ENCODE measurements around the gene PSG3.
"Not testable (repeated sequence)": the region's sequence is repeated elsewhere in the genome, so short reads cannot be mapped to it uniquely, and the experiment has no call there.

PSG3 gene

DNA sequence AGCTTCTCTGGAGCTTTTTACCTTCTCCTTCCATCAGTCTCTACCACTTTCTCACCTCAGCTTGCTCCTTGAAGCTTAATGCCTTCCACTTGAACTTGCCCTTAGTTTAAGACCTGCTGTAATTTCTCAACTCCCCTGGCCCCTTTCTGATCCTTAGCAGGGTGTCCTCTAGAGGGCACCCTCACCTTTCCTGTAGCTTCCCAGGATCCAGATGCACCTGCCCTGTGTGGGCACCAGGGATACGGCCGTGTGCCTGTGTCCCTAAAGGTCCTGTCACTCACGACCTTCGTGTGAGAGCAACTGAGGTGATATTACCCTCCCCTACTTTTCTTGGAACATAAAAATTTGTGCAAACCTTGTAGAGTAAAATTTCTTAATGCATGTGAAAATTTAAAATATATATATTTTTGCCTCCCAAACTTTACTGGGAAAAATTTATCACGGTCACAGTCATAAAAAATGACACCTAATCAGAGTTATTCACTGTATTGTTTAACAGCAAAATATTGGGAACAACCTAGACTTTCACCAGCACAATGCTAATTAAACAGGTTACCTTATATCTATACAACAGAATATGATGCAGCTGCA, 46.4 kb downstream of the PSG3 start:
- DNase-seq, result no peak

DNA sequence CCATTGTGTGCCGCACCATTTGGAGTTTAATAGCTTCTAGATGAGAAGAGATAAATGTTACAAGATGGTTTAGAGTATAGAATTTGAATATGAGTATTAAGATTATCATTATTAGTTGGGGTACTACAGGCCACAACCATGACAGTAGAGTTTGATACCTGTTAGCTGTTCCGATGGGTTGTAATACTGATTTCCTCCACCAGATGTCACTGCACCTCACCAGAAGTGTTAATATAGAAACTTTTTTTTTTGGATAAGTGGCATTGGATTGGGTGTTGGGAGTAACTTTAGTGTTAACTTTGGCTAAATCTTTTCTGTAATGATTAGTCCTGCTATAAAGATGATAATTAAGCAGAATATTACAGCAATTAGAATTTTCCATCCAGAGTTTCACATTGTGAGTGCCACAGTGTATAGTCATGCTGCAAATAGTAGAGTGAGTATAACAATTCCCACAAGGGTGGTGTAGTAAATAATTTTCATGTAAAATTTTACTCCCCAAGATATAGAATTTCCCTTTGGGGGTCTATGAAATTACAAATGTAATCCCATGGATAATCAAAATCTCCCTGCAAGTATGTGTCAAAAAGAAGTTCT, 56.3 kb downstream of the PSG3 start:
- no peak for DNase-seq

DNA sequence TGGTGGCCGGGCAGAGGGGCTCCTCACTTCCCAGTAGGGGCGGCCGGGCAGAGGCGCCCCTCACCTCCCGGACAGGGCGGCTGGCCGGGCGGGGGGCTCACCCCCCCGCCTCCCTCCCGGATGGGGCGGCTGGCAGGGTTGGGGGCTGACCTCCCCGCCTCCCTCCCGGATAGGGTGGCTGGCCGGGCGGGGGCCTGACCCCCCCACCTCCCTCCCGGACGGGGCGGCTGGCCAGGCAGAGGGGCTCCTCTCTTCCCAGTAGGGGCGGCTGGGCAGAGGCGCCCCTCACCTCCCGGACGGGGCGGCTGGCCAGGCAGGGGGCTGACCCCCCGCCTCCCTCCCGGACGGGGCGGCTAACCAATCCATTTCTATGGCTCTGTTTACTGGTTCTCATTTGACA, 64.0 kb downstream of the PSG3 start:
- not testable (repeated sequence) for DNase-seq

DNA sequence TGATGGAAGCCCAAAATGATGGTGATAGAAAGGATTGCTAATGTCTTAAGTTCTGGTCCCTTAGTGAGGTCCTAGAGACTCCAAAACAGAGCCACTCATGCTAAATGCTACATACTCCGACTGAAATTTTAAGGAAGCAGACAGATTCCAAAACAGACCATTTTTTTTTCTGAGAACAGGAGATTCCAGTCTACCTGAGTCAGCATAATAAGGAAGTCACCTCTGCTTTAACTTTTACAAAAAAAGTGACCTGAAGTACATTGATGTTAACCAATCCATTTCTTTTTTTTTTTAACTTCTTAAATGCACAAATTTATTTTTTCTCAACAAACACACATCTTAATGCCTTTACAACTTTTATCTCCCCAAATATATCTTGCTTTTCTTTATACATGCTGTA, 65.7 kb downstream of the PSG3 start:
- not testable (repeated sequence) for DNase-seq

Data from effector CD8-positive, alpha-beta T cell (primary cell).